Measurements from ENCODE around the gene SLC37A3. TPM values are rescaled to one million over a fixed set of nuclear protein-coding genes. Genes with fewer than 3 reads are reported as not detected.

The SLC37A3 gene
- total and polyA plus RNA-seq, 2 of the 13 experiments (the other 11 are each of a cell fraction or from before 2014, with no cell fraction given): 21.3 to 27.9 TPM

- TF ChIP-seq KLF9 (CRISPR knock-in tag; IDR thresholded peaks at IDR 0.05; ENCODE audit: low read depth): no peak
- TF ChIP-seq HNRNPK (IDR thresholded peaks at IDR 0.05; ENCODE audit: low read depth, low read length, poor library complexity, severe bottlenecking): no peak
These were observed 48.1 kb upstream of the SLC37A3 start (continued) for GRCh38 chr7:140446467-140446866.

DNA sequence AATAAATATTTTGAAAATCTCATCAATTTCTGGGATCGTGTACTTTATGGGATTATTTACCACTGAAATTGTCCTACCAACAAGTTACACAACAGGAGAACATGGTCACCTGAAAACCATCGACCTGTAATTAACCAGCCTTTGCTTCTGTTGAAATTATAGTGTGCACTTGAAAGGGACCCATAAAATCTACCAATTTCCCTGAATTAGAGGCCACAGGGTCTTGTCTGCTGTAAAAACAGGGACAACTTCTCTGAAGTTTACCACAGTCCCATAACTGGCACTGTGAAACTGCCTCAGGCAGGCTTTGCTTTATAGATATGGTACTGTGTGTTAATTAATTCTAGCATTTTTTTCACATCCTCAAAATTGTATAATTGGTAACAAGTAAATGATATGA is 43.2 kb upstream of the SLC37A3 start:
- Histone ChIP-seq H3K9ac (ENCODE audit: insufficient read depth, low read depth, low read length) (no peak overlapping the region), H4K20me1 (ENCODE audit: insufficient read depth, low read length) (no peaks in the 10 kb centered on the region), H3K36me3 (replicated peaks in 1 of 2; ENCODE audit: control insufficient read depth in 1 of 2, insufficient read depth in 2 of 2, low read length in 2 of 2) (no peaks in the 10 kb centered on the region), H3K27me3 (ENCODE audit: control insufficient read depth in 1 of 2, insufficient read depth in 2 of 2, low read length in 2 of 2) (no peaks in the 10 kb centered on the region), H3K4me3 (replicated peaks in 1 of 3; ENCODE audit: insufficient read depth in 1 of 3, low read depth in 2 of 3, low read length in 3 of 3) (no peak overlapping the region), H3K79me2 (ENCODE audit: insufficient read depth, low read length) (no peaks in the 10 kb centered on the region), H3K4me1 (ENCODE audit: insufficient read depth, low read length) (peaks cover 9% of the 10 kb centered on the region), H3K27ac (ENCODE audit: extremely low read length, insufficient read depth, low read length) (no peak overlapping the region), H2AFZ (ENCODE audit: low read length) (no peak overlapping the region), H3K9me3 (ENCODE audit: low read length) (no peaks in the 10 kb centered on the region), H3K4me2 (ENCODE audit: low read depth, low read length) (no peak overlapping the region)
- DNase-seq (ENCODE audit: low spot score): no peak
- intact Hi-C loops (cut with micrococcal nuclease; ENCODE audit: unreplicated experiment) (no loop called here), in situ Hi-C loops (cut with HindIII; ENCODE audit: extremely low pct_ligation_motif_present, low pct_unique_long_range_greater_than_20kb) (no loop called here)
- TF ChIP-seq ZBTB10 (CRISPR knock-in tag; IDR thresholded peaks at IDR 0.05; ENCODE audit: borderline replicate concordance) (no peak), ZNF776 (CRISPR knock-in tag; IDR thresholded peaks at IDR 0.05) (no peak), MZF1 (CRISPR knock-in tag; IDR thresholded peaks at IDR 0.05; ENCODE audit: borderline replicate concordance) (no peak), PHF21A (CRISPR knock-in tag; IDR thresholded peaks at IDR 0.05) (no peak), ZNF431 (CRISPR knock-in tag; IDR thresholded peaks at IDR 0.05; ENCODE audit: borderline replicate concordance, low read depth) (no peak), HNRNPL (IDR thresholded peaks at IDR 0.05; ENCODE audit: low read depth, low read length) (no peak), BCLAF1 (IDR thresholded peaks at IDR 0.05) (no peak), ZNF17 (CRISPR knock-in tag; IDR thresholded peaks at IDR 0.05) (no peak), PRMT3 (CRISPR knock-in tag; IDR thresholded peaks at IDR 0.05; ENCODE audit: borderline replicate concordance, low read depth) (no peak), SETDB1 (CRISPR knock-in tag; IDR thresholded peaks at IDR 0.05; ENCODE audit: borderline replicate concordance) (no peak), HINFP (CRISPR knock-in tag; IDR thresholded peaks at IDR 0.05; ENCODE audit: low read depth) (no peak)
- TF ChIP-seq, protein P1, sequence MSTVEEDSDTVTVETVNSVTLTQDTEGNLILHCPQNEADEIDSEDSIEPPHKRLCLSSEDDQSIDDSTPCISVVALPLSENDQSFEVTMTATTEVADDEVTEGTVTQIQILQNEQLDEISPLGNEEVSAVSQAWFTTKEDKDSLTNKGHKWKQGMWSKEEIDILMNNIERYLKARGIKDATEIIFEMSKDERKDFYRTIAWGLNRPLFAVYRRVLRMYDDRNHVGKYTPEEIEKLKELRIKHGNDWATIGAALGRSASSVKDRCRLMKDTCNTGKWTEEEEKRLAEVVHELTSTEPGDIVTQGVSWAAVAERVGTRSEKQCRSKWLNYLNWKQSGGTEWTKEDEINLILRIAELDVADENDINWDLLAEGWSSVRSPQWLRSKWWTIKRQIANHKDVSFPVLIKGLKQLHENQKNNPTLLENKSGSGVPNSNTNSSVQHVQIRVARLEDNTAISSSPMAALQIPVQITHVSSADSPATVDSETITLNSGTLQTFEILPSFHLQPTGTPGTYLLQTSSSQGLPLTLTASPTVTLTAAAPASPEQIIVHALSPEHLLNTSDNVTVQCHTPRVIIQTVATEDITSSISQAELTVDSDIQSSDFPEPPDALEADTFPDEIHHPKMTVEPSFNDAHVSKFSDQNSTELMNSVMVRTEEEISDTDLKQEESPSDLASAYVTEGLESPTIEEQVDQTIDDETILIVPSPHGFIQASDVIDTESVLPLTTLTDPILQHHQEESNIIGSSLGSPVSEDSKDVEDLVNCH (CRISPR knock-in tag; IDR thresholded peaks at IDR 0.05): no peak
- ChIA-PET POLR2A (no interaction called here), CTCF (ENCODE audit: low intra/inter-chr PET ratio, low total read pairs) (no interaction called here)
- 37% methylated on average over 2 of the region's 2 CpGs for WGBS (ENCODE audit: low lambda C conversion rate)
- no peak for ATAC-seq
- BruUV-seq (replicated peaks): no TSS peak
- no peak for FAIRE-seq

All from HepG2 (cell line).